Measurements from ENCODE around the gene SLC13A4.
"Not testable (repeated sequence)": the region's sequence is repeated elsewhere in the genome, so short reads cannot be mapped to it uniquely, and the experiment has no call there.

Gene SLC13A4, protein sequence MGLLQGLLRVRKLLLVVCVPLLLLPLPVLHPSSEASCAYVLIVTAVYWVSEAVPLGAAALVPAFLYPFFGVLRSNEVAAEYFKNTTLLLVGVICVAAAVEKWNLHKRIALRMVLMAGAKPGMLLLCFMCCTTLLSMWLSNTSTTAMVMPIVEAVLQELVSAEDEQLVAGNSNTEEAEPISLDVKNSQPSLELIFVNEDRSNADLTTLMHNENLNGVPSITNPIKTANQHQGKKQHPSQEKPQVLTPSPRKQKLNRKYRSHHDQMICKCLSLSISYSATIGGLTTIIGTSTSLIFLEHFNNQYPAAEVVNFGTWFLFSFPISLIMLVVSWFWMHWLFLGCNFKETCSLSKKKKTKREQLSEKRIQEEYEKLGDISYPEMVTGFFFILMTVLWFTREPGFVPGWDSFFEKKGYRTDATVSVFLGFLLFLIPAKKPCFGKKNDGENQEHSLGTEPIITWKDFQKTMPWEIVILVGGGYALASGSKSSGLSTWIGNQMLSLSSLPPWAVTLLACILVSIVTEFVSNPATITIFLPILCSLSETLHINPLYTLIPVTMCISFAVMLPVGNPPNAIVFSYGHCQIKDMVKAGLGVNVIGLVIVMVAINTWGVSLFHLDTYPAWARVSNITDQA

DNA sequence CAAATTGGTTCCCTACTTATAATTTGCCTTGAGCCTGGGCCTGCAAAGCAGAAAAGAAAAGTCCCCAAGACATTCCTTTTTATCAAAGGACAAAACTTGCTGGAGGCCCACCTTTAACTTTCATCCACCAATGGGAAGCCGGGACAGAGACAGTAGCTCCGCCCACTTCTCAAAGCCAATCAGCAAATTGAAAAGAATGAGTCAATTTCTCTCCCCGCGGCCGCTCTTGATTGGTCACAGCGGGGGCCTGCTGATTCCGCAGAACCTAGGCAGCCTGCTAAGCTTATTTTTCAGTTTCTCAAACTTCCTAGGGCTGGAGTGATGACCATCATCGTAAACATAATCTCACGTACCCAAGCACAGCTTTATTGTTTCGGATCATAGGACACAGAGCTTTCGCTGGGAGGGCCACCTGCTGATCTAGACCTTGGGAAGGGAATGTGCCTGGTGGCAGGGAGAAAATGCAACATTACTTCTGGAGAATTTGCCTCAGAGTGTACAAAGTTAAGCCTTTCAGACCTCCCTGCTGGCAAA is at the start of gene SLC13A4:
TSS of gene SLC13A4 (minus strand) at position 51 of the 534 bp plus-strand sequence. CDS start 690 bp downstream, outside the sequence.
- no peak for DNase-seq (ENCODE audit: low read depth in 3 of 3)

DNA sequence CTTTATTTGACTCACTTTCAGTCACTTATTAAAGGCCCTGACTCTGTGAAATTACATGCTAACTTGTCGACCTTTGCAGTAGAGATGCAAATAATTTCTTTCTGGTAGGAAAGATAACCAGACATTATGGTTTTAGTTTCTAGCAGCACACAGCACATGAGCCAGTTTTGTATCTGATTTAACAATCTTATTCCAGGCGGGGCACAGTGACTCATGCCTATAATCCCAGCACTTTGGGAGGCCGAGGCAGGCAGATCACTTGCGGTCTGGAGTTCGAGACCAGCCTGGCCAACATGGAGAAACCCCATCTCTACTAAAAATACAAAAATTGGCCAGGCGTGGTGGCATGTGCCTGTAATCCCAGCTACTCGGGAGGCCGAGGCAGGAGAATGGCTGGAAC is 47.9 kb upstream of the SLC13A4 start:
- DNase-seq (ENCODE audit: low read depth in 3 of 3), result not testable (repeated sequence)

DNA sequence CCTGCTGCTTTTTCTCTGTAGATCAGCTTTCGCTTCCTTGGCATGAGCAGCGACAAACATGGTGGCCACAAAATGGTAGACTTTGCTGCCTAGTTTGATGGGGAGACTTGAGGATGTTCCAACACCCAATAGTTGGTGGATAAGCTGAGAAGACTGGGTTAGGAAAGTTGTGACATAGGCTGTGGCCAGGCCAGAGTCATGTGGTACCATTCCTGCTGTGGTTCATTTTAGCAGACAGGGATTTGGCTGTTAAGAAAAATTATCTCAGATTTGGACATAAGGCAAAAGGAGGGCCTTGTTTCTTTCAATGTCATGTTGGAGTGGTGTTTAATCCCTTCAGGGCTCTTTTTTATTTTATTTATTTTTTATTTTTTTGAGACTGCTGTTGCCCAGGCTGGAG is 47.2 kb upstream of the SLC13A4 start:
- no peak for DNase-seq (ENCODE audit: low read depth in 3 of 3)

DNA sequence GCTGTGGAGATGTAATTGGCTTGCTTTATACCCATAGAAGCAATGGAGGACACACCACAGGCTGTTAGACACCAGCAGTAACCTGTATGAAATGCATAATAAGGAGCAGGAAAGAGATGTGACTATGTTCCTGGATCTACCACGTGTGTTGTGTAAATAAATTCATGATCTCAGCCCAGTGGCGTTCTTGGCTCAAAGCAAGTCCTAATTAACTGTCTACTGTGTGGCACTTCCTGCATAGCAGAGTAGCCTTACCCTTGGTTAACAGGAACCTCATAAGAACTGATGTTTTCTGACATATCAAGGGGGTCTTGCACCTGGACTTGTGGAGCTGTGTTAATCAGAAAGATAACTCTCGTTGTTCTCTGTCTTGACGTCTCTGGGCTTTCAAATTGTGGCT is 46.3 kb upstream of the SLC13A4 start:
- no peak for DNase-seq (ENCODE audit: low read depth in 3 of 3)

DNA sequence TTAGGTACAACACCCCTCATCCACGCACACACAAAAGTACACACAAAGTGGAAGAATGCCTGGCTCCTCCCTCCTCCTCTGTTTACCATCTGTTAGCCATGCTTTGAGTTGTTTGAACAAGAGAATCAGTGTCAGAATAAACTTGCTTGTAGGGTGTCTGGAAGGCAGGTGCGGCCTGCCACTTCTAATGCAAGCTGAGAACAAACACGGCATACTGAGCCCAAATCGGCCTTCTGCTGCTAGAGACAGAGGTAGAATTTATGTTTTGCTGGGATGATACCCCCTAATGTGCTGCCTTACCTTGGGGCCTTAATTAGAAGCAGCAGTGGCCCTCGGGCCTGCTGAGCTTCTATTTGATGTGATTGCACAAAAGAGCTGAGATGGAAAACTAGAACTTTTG is 45.5 kb upstream of the SLC13A4 start:
- no peak for DNase-seq (ENCODE audit: low read depth in 3 of 3)

DNA sequence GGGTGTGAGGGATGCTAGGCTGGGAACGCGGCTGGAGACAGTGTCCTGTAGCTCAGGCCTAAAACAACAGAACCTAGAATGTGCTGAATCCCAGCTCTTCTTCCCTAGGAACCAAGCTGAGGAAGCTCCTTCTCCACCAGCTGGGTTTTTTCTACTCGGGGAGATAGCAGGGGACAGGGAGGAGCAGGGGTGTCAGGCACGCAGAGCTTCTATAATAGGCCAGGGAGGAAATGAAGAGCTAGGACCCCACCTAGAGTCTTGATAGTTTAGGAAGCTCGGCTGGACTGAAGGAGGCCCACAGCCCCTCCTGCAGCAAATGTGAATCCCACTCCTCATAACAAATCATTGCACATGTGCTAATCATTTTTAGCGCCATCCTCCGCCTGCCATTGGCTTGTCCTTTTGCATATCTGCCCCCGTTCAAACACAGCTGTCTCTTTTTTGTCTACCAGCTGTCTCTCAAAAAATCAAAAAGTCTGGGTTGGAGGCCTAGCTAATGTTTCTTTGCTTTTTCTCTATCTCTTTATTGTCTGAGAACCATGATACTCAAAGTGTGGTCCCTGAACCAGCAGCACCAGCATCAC is 44.7 kb upstream of the SLC13A4 start:
- no peak for DNase-seq (ENCODE audit: low read depth in 3 of 3)

DNA sequence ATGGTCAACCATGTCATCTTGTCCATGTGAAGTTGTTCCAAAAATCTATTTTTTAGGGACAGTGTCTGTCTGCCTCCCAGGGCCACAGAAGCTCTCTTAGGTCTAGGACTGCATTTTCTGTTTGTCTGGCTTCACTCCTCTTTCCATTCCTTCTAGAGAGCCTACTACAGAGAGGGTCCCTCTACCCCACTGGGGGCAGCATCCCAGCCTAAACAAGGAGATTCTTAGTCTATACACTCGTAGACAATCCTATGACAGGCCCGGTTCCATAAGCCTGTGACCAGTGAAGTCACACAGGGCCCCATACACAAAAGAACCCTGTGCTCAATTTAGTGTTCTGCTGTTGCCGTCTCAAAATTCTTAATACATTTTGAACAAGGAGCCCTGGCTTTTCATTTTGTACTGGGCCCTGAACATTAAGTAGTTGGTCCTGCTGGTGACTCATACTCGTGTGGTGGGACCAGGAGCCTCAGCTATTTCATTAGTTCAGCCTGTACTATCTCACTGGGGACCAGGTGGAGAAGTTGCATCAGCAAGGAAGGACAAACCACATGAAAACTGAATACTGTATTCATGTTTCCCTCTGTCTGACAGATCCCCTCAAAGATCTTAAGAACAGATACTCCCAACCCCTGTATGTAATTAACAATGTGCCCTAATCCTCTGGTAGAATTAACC is 44.1 kb upstream of the SLC13A4 start:
- no peak for DNase-seq (ENCODE audit: low read depth in 3 of 3)

DNA sequence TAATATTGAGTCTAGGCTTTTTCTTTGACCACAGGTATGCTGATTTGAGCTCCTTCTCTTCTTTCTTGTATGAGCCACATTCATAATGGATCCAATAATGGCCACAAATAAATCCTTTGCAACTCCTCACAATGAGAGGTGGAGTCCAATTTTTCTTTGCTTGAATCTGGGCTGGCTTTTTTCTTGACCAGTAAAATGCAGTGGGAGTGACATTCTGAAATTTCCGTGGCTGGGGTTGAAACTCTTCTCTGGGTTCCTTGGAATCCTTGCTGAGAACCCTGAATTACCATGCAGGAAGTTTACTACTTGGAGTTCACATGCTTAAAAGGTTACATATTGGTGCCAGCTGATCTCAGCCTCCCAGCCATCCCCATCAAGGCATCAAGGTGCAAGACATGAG is 43.1 kb upstream of the SLC13A4 start:
- DNase-seq (ENCODE audit: low read depth in 3 of 3), result no peak

DNA sequence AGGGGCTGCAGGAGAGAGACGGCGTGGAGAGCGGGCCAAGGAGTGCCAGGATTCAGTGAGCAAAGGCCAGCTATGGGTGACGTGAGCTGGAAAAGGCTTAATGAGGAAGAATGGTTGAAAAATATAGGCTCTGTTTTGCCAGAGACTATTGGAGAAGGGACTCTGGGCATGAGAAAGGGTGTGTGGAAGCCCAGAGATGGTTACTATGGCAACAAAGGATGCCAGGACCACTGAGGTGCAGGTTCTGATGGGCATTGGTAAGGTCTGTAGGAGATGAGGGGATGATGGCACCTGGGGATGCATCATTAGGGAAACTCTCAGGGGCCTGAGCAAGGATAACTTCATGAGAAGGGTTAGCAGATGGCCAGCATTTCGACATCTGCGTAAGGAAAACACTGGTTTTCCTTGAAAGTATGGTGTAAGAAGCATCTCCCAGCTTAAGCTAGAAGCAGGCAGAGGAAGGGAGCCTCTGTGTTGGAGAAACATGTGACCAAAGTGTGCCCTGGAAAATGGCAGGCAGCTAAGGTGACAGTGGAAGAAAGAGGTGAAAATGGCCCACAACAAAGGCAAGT is 42.2 kb upstream of the SLC13A4 start:
- DNase-seq (ENCODE audit: low read depth in 3 of 3), result no peak

DNA sequence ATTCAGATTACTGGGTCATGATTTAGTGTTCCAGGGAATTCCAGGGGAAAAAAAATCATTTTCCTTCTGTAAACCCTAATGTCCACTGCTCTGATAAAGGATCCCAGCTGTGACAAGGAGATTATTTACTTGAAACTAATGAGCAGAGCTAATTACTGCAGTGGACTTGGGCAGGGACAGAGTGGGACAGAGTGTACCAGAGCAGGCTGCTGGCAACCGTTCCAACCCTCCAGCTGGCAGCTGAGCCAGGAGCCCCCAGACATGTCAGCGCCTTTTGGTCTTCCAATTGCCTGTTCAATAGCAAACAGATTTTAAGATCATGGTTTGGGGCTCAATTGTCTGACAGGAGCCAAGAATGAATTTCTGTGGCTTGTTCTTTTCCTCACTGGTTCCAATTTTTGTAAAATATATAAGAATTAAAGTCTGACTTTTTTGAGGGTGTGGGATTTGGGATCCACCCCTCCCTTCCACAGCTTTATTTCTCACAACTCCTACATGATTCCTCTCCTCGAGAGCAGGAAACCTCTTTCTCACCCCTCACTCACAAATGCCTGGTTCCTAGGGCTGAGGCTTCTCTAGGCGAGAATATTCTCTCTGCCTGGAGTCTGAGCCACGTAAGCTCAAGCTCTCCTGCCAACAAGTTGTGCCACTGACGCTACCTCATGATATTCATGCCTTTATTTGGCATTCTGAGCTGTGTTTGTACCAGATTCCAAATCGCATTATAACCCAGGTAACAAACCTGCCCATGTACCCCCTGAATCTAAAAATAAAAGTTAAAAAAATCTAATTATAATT is 41.2 kb upstream of the SLC13A4 start:
- no peak for DNase-seq (ENCODE audit: low read depth in 3 of 3)

DNA sequence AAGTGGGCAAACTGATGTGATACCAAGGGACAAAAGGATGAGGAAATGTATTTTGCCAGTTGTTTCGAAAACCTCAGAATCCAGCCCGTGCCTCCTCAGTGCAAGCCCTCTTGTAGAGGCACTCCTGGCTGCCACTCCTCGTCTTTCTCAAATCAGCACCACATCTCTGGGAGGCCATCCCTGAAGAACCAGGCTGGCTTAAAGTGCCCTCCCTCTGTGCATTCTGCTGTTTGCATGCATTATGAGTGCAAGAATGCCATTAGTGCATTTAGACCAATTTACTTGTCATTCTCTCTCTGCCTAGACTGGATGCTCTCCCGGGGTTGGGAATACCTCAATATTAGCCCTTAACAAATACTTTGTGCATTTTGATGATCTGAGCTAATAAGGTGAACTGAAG is 40.5 kb upstream of the SLC13A4 start:
- no peak for DNase-seq (ENCODE audit: low read depth in 3 of 3)

DNA sequence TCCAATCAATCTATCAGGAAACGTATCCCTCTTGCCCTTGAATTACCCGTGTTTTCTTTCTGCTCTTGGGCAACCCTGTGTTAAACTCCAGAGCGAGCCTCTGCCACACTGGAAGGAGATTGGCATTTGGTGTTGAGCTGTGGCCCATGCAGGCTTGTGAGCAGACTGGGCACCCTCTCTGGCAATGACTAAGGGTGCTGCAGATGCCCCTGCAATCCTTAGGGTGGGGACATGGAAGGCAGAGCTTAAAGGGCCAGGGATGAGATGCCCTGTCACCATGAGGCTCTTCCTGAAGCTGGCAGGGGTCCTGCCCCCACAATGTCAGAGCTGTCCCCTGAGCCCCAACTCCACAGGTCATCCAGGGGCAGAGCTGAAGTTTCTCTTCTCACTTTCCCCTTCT is 40.1 kb upstream of the SLC13A4 start:
- no peak for DNase-seq (ENCODE audit: low read depth in 3 of 3)

DNA sequence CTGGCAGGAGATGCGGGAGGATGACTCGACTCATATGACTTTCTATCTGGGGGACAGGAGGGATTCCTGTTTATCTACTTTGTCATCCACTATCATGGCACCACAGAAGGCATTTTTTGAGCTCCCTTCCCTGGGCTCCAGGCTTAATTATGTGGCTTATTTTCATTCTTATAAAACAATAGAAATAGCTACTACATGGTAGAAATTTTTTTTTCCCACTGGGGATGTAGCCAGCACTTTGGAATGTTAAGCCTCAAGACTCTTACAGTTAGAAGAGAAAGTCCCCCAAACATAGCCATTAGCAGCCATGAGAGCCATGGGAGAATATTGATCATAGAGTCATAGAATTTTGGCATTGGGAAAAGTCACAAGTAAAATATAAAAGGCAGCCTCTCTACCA is 35.3 kb upstream of the SLC13A4 start:
- no peak for DNase-seq (ENCODE audit: low read depth in 3 of 3)

DNA sequence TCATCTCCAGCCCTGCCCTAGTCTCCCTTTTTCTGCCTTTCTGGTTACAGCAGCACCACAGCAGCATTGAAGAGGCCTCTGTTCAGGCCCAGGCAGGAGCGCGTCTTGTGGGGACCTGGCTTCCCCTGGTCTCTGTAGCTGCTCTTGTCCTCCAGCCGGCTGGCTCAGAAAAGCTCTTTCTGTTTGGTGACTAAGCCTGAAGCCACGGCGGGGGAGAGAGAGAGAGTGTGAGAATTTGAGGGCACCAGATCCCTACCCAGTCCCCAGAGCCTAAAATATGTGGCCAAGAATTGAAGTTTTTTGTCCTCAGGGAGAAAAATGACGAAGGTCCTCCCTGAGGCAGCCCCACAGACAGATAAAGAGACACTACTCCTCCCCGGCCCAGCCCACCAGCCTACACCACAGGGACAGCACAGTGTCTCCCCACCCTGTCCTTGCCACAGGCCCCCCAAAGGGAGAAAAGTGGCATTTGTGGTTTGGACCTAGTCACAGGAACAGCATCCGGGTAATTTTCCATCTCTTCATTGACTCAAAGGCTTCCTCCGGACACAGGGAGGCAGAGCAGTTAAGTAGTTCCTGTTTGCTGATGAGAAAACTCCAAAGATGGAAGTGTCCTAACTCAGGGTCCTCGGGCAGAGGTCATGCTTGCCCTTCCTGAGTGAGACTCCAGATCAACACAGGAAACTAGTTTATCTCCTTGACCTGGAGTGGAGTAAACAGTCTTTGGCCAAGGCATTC is 33.9 kb upstream of the SLC13A4 start:
- no peak for DNase-seq (ENCODE audit: low read depth in 3 of 3)

DNA sequence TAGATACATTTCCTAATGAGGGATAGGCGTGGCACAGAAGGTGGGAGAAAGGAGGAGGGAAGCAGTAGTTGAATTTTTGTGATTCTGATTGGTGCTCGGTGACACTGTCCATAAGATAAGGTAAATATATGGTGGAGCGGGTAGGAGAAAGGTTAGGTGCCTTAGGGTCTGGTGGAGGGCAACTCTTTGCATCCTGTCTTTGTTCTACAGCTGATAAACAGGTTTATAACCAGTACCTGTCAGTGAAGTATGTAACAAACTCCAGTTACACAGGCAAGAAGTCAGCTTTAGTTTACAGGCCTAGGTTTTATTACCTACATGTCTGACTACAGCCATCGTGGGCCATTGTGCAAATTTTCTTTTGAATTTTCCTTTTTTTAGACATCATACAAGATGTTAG is 31.5 kb upstream of the SLC13A4 start:
- no peak for DNase-seq (ENCODE audit: low read depth in 3 of 3)

DNA sequence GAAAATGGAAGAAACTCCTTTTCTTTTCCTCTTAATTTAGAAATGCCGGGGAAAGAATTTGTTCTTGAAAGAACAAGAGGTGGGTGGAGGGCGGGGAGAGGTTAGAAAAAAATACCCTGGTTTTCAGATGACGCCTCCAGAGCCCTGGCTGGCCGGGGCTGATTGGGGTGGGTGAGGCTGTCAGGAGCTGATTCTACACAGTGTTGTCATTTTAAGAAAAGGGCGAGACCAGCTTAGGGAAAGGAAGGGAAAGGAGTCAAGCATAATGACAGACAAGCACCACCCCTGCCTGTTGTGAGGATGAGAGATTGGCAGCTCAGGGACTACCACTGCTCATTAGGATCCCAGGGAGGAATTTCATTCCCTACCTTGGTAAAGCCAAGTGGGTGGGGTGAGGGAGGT is 30.5 kb upstream of the SLC13A4 start:
- no peak for DNase-seq (ENCODE audit: low read depth in 3 of 3)

DNA sequence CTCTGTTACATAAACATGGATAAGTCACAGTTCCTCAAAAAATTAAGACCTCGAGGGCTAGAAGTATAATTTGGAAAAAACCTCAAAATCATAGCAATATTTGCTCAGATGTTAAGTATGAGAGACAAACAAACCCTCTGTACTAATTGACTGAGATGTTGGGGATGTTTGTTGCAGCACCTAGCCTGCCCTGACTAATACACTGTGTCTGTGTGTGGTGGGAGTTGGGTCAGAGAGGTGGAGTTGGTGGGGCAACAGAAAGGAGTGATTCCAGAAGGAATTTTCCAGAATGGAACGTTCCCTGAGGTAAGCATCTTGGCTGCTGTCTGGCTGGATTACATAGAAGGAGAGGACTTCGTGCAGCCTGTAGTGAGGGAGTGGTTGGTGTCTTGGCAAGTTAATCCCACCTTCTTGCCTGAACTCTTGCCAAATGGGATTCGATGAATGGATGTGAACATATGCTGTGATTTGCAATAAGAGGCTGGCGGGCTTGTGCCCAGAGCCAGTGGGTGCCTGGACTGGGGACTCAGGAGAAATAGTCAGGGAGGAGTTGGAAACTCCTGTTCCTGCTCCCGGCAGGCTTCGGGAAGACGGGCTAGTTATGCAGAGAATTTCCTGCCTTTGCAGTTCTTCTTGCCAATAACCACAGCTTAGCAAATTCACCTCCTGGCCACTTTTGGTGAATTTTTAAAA is 29.9 kb upstream of the SLC13A4 start:
- DNase-seq (ENCODE audit: low read depth in 3 of 3), result no peak

DNA sequence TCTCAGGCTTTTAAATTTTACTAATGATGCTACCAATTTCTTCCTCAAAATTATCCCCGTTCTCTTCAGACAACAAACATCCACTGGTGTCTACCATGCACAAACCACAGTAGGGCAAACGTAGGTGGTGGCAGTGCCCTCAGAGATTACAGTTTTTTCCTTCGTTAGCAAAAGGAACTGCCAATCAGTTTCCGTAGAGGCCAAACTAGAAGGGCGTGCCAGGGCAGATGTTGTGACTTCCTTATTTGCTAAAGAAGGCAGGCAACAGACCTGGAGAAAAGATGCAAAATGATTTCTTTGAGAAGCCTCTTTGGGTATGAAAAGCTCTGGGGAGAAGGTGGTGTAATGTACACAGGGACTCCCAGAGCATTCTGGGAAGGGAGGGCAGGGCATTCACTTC is 28.2 kb upstream of the SLC13A4 start:
- no peak for DNase-seq (ENCODE audit: low read depth in 3 of 3)

DNA sequence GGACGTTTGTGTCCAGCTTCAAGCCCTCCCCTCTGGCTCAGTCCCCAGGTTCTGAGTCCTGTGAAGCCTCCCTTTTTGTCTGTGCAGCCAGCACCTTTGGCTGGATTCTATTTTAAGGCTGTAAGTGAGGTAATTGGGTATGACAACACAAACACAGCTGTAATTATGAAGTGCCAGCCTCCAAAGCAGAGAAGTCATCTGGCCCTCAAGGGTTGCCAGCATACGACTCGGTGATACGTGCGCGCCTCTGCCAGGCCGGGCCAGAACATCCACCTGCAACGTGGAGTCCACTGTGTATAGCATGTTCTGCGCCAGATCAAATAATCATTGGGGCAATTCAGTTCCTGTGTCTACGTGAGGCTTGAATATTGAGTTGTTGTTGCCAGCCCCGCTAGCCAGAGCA is 27.4 kb upstream of the SLC13A4 start:
- DNase-seq (ENCODE audit: low read depth in 3 of 3), result no peak

All from stimulated activated CD4-positive, alpha-beta T cell treated with anti-CD3 and anti-CD28 coated beads, TNF-alpha, amount 100 ng/mL, for 48 hours (primary cell).